OCI-M1 (cell line): ENCODE measurements around the gene HTRA3.

Experiments
- DNase-seq: peaks from one replicate; lab custom pipeline; 2025; lab: John Stamatoyannopoulos, UW

HTRA3 gene

DNA sequence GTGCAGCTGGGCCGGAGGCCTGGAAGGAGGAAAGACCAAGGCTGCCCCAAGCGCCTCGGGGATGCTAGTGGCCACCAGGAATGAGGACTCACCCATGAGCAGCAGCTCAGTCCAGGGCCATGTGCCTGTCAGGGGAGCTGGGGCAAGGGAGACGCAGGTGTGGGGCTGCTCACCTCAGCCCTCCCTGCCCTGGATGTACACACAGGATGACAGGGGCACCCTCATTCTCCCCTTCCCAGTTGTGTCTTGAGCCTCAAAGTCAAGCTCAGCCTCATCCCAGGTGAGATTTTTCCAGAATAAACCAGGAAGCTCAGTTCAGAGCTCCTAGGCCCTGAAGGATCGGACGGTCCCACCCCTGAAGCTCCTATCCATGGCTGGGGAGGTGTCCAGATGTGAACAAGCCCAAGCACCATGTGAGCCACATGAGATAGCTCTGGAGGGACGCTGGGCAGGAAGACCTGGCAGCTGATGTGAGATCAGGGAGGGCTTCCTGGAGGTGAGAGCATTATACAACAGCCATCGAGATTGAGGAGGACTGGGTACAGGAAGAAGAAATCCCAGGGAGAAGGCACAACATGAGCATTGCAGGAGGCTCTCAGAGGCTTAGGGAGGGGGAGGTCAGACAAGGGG lies 23.0 kb downstream of the HTRA3 start:
- no peak for DNase-seq

DNA sequence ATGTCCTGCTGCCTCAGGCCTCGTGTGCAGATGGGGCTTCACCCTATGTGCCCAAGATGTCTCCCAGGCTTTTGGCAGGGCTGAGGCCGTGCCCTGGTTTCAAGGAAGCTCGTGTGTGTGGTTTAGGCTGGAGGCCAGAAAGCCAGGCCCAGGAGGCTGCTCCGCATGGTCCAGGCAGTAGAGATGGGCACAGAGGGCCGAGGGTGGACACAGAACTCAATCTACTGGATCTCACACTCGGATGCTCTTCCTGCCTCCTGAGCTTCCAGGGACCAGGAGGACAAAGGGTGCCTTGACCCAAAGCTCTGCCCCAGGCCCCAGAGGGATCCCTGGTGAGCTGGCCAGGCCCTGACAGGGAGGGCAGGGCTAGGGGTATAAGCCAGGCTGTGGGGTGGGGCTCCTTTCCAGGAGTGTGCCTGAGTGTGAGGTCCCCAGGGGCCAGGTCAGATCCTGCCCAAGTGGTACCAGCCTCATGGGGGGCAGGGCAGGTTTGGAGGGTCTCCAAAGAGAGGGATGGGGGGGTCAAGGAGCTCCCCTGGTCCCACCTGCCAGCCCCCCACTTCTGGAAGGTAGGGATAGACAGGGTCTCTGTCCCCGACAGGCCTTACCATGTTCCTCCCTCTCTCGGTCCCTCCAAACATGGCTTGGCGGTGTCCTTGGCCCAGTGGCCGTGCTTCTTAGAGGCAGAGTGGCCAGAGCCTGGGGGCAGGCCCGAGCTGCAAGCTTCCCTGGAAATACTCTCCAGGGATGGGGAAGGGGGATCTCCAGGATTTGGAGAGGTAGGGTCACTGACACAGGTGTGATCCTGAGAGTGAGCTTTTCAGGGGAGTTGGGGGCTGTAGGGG lies 23.8 kb downstream of the HTRA3 start:
- no peak for DNase-seq

DNA sequence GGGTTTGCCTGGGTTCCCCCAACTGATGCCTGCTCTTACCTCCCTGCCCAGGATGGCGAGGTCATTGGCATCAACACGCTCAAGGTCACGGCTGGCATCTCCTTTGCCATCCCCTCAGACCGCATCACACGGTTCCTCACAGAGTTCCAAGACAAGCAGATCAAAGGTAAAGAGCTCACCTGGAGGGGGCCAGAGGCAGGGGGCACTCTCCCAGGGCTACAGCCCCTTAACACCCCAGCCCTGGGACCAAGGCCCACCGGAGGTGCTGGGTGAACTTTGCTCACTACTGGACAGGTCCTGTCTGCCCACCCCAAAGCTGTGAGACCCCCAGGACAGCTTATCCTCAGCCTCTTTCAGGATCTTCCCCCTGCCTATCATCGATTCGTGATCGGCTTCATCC lies 24.5 kb downstream of the HTRA3 start:
- no peak for DNase-seq

DNA sequence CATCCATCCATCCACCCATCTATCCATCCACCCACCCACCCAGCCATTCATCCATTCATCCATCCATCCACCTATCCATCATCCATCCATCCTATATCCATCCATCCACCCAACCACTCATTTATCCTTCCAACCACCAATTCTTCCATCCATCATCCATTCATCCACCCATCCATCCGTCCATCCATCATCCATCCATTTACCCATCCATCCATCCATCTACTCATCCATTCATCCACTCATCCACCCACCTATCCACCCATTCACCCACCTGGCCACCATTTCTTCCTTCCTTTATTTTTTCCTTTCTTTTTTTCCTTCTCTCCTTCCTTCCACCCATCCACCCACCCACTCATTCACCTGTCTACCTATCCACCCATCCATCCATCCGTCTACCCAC lies 25.2 kb downstream of the HTRA3 start:
- no peak for DNase-seq

DNA sequence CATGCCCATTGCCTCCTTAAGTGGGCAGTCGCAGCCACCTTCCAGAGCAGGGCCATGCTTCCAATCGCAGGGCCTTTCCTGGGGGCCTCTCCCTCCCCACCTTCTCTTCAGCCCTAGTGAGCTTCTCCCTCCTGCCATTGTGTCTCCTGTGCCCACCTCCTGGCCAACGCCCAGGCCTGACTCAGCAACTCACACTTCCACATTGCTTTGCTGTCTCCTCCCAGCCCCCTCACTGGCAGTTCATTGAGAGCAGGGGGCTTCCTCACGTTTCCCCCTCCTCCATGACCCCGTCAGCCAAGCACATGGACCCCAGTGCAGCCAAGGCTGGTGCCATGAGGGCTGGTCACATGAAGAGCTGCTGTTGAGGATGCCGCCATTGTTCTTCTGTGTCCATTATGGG lies 25.9 kb downstream of the HTRA3 start:
- DNase-seq: no peak

DNA sequence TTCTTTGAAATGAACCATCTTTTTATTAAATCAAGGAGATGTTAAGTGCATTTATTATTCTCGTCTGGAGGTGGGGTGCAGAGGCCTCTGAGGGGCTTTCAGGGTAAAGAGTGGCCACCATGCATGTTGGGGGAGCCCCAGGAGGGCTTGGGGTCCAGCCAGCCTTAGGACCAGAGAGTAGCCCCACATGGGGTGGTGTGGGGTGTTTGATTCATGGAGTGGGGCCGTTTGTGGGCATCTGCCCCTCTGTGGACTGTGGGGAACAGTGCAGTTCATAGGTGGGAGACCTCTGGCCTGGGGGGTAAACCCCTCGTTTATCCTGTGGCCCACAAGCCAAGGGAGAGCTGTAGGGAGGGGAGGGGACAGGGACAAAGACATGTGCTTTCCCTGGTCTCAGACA lies 26.9 kb downstream of the HTRA3 start:
- no peak for DNase-seq

DNA sequence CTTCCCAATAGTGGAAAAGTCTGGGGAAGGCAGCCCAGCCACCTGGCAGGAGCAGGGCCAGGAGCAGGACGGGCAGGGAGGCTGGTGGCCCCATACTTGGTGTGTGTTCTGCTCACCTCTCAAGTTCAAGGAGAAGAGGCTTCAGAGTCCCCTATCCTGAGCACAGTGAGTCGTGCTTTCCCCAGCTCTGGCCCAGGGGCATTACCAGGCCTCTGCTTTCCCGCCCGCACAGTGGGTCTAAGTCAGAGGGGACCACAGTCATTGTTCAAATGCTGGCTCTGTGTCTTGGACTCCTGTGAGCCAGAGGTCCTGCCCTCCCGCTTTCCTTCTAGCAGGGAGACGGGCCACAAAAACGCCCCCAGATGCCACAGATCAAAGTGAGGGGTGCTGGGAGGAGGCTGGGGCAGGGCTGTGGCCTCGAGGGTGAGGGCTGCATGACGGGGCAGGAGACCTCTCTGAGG lies 27.6 kb downstream of the HTRA3 start:
- no peak for DNase-seq

DNA sequence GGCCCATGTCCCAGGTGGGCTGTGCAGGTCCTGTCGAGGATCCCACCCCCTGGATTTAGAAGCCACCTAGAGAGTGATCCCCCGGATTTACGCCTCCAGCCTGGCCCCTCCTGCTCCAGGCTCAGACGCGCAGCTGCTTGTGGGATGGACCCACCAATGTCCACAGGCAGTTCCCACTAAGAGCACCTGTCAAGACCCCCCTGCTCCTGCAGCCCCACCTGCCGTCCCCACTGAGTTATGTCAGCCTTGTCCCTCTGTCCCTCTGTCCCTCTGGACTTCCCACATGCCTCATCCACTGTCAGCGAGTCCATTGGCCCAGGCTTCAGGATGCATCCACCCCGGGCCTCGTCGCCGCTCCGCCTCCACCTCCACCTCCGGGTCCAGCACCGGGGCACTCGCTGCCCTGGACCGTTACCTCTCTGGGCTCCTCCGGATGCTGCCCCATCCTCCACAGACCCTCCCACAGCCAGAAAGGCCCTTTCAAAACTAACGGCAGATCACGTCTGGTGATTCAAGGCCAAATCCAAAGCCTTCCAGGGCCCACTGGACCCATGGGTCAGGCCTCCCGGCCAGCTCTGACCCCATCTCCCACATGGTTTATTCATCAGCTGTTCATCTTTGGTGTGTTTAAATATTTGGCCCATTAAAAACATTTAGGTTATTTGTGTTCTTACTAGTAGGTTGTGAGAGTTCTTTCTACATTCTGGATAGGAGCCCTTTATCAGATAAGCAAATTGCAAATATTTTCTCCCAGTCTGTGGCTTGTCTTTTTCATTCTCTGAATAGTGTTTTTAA lies 28.3 kb downstream of the HTRA3 start:
- DNase-seq: no peak

DNA sequence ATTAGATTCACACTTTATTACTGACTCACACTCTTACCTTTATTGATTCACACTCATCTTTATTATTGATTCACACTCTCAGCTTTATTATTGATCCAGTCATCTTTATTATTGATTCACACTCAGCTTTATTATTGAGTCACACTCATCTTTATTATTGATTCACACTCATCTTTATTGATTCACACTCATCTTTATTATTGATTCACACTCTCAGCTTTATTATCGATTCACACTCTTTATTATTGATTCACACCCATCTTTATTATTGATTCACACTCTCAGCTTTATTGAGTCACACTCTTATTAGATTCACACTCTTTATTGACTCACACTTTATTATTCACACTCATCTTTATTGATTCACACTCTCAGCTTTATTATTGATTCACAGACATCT lies 31.3 kb downstream of the HTRA3 start:
- no peak for DNase-seq

DNA sequence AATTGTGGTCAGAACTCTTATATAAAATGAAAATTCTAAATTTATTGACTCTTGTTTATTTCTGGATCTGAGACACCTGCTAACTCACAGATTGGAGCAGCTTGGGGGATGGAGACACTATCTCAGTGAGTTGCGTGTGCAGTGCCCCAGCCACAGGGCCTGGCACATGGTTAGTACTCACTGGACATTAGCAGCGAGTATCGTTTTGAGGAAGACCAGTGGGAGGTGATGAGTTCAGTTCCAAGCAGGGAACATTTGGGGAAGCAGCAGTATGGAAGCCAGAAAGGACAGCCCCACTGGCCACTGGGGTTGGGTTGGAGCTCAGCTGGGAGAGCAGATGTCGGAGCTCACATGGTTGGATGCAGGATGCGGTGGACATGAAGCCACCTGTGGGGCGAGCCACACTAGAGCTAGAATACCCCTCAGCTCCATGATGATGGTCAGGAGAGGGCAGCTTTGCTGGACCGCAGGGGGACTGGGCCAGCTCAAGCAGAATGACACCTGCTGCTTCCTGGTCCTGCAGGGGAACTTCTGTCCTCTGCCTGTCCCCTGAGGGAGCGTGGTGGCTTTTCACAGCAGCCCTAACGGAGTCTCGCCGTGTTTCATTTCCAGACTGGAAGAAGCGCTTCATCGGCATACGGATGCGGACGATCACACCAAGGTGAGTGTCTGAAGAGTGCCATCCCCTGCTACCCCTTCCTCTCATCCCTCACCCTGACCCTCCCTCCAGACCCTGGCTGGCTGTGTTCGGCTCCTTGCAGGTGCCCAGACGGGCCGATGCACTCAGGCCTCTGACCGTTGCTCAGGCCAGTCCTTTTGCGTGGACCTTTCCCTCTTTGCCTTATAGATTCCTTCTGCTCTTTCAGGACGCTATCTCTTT lies 32.5 kb downstream of the HTRA3 start:
- DNase-seq: no peak

DNA sequence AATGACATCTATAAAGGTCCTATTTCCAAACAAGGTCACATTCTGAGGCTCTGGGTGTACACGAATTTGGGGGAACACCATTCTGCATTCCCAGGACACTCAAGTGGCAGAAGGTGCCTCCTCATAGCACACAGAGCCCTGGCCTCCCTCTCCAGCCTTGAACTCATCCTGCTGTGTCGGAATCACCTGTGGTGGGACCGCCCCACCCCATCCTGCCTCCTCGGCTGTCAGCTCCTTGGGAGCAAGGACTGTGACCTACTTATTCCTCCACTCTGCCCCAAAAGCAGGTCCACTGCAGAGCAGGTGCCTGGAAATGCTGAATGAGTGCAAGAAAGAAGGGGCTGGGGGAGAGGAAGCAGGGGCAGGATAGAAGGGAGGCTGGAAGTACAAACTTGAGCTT lies 33.5 kb downstream of the HTRA3 start:
- no peak for DNase-seq

DNA sequence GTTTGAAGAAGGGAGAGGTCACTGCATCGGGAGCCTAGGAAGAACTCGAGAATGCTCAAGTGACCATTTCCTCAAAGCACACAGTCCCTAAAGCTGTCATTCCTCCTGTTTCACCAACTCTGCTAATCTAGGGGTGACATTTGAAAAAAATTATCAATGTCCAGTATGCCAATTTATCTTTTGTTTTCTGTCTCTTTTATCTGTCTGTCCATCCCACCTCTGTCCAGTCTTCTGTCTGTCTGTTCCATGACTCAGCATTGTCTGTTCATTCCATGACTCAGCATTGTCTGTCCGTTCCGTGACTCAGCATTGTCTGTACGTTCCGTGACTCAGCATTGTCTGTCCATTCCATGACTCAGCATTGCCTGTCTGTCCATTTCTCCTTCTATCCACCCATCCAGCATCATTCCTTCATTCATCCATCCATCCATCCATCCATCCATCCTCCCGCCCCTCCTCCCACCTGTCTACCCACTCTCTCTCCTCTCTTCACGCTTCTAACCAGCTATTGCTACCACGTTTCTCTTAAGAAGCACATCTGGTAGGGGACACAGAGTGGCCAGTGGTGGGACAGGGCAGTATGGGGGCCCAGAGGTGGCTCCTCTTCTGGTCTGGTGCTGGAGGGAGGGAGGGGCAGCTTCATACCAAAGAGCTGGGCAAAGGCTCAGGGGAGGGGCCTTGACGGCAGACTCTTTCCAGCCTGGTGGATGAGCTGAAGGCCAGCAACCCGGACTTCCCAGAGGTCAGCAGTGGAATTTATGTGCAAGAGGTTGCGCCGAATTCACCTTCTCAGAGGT lies 34.1 kb downstream of the HTRA3 start:
- DNase-seq: peak; percentile 93

DNA sequence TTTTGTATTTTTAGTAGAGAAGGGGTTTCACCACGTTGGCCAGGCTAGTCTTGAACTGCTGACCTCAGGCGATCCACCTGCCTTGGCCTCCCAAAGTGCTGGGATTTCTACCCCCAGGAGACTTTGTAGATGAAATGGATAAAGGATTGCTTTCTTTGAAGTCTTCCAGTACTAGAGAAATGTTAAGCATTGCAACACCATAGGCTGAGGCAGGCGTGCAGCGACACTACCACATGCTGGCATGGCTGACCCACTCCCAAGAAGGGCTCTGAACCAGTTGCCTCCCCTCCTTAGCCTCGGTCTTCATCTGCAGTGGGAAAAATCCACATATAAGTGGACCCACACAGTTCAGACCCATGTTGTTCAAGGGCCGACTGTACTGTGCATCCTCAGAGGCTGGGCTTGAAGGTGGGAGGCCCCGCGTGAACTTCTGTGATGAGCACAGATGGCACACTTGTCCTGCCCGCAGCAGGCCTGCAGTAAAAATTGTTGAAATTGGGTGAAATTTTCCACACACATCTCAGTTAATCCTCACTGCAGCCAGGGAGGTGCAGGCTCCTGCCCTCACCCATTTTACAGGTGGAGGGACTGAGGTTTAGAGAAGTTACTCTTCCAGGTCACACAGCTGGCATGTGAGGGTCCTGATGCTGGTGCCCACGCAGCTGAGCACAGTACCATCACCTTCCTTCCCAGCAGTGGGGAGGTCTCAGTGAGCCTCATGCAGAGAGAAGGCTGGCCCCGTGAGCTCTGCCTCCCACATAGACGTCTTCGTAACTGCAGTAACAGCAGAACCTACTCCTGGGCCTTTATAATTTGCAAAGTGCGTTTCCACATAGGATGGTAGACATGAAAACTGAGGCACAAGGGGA lies 35.5 kb downstream of the HTRA3 start:
- no peak for DNase-seq

DNA sequence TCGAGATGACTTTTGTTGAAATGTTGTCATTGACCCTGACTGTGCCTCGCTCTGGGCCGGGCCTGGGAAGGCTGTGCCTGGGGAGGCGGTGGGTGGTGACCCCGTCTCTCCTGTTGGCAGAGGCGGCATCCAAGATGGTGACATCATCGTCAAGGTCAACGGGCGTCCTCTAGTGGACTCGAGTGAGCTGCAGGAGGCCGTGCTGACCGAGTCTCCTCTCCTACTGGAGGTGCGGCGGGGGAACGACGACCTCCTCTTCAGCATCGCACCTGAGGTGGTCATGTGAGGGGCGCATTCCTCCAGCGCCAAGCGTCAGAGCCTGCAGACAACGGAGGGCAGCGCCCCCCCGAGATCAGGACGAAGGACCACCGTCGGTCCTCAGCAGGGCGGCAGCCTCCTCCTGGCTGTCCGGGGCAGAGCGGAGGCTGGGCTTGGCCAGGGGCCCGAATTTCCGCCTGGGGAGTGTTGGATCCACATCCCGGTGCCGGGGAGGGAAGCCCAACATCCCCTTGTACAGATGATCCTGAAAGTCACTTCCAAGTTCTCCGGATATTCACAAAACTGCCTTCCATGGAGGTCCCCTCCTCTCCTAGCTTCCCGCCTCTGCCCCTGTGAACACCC lies 36.4 kb downstream of the HTRA3 start:
- DNase-seq: no peak

DNA sequence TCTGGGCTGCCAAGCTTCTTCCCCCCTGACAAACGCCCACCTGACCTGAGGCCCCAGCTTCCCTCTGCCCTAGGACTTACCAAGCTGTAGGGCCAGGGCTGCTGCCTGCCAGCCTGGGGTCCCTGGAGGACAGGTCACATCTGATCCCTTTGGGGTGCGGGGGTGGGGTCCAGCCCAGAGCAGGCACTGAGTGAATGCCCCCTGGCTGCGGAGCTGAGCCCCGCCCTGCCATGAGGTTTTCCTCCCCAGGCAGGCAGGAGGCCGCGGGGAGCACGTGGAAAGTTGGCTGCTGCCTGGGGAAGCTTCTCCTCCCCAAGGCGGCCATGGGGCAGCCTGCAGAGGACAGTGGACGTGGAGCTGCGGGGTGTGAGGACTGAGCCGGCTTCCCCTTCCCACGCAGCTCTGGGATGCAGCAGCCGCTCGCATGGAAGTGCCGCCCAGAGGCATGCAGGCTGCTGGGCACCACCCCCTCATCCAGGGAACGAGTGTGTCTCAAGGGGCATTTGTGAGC lies 37.0 kb downstream of the HTRA3 start:
- no peak for DNase-seq

DNA sequence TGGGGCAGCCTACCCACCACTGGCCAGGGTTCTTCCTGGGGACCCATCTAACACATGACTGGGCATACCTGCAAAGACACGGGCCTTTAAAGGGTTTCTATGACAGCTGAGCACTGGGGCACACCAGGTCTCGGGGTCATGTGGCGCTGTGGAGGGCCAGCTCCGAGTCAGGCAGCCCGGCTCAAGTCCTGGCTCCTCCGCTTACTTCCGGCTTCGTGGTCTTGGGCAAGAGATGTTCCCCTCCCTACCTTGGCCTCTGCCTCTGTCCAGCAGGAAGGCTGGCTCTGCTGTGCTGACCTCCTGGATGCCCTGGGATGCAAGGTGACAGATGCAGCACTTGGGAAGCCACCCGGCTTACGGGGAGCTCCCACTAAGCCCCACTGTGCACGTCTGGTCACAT lies 37.6 kb downstream of the HTRA3 start:
- no peak for DNase-seq

DNA sequence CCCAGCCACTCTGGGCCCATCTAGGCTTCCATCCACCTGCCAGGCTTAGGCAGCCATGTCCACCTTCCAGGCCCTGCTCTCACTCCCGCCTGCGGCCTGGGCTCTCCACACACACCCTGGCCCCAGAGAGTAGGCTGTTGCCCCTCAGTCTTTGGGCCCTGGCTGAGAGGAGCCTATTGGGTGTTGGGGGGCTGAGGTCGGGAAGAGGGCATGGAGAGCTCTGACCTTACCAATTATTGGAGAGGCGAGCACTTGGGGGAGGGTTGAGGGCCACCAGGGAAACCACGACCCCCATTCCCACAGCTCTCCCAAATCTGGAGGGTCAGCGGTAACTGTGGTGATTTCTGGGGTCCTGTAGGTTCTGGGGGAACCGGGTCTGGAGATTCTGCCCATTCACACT lies 38.2 kb downstream of the HTRA3 start:
- DNase-seq: no peak

DNA sequence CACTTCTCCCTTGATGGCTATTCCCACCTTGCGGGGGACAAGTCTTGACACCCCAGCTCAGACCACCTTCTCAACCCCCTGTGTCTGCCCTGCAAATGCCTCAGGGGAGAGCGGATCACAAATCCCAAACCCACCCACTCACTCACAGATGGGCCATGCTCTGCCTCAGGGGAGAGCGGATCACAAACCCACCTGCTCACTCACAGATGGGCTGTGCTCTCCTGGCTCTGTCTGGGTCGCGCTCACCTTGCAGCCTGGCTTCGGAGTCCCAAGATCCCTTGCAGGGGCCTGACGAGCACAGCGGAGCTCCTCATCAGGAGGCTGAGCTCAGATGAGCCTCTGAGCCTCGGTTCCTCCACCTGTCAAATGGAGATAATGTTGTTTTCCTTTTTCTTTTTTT lies 38.6 kb downstream of the HTRA3 start:
- no peak for DNase-seq
